H9 (cell line): ENCODE measurements around the gene CYCS. TPM values are rescaled to one million over a fixed set of nuclear protein-coding genes. Genes with fewer than 3 reads are reported as not detected.

Experiments
- DNase-seq: peaks from one replicate; pipeline ENCODE4 v3.0.0-alpha.2; 2017
- H2AFZ ChIP-seq: one replicate; pipeline ENCODE4 v1.6.1; 2013; ENCODE audit warnings: mild to moderate bottlenecking, low read length, control low read depth, moderate library complexity
- H2AK5ac ChIP-seq: 2 replicates; pipeline ENCODE4 v1.6.1; 2013; ENCODE audit warnings: low read length, control low read depth, mixed read lengths; ENCODE audit not compliant: insufficient read length
- H2BK120ac ChIP-seq: one replicate; pipeline ENCODE4 v1.6.1; 2013; ENCODE audit warnings: low read depth, mild to moderate bottlenecking, low read length, control low read depth, inconsistent platforms; ENCODE audit not compliant: poor library complexity, severe bottlenecking
- H2BK12ac ChIP-seq: 2 replicates; pipeline ENCODE4 v1.6.1; 2013; ENCODE audit warnings: low read length, control low read depth, mixed read lengths, low read depth; ENCODE audit not compliant: insufficient read length
- H2BK15ac ChIP-seq: 2 replicates; pipeline ENCODE4 v1.6.1; 2013; ENCODE audit warnings: low read depth, low read length, control low read depth
- H2BK20ac ChIP-seq: one replicate; pipeline ENCODE4 v1.6.1; 2013; ENCODE audit warnings: low read depth, mild to moderate bottlenecking, low read length, control low read depth, inconsistent platforms; ENCODE audit not compliant: poor library complexity, severe bottlenecking
- H2BK5ac ChIP-seq: 2 replicates; pipeline ENCODE4 v1.6.1; 2013; ENCODE audit warnings: low read length, control low read depth, mixed read lengths; ENCODE audit not compliant: insufficient read length
- H3K14ac ChIP-seq: 2 replicates; pipeline ENCODE4 v1.6.1; 2013; ENCODE audit warnings: low read length, control low read depth; ENCODE audit not compliant: insufficient read depth
- H3K18ac ChIP-seq: 2 replicates; pipeline ENCODE4 v1.6.1; 2013; ENCODE audit warnings: low read depth, mild to moderate bottlenecking, mixed read lengths, low read length, control low read depth; ENCODE audit not compliant: insufficient read length
- H3K23ac ChIP-seq: 2 replicates; pipeline ENCODE4 v1.6.1; 2013; ENCODE audit warnings: low read length, control low read depth, mixed read lengths, low read depth; ENCODE audit not compliant: insufficient read length
- H3K23me2 ChIP-seq: 2 replicates; pipeline ENCODE4 v1.6.1; 2013; ENCODE audit warnings: low read depth, mild to moderate bottlenecking, mixed read lengths, low read length, control low read depth; ENCODE audit not compliant: insufficient read length, poor library complexity, severe bottlenecking
- H3K27ac ChIP-seq: 2 replicates; pipeline ENCODE4 v1.5.1; 2013; ENCODE audit warnings: low read length, control low read depth, mixed read lengths, low read depth; ENCODE audit not compliant: insufficient read length
- H3K27me3 ChIP-seq: 2 replicates; pipeline ENCODE4 v1.6.1; 2013; ENCODE audit warnings: low read length, control low read depth, inconsistent platforms; ENCODE audit not compliant: insufficient read depth
- H3K4ac ChIP-seq: 2 replicates; pipeline ENCODE4 v1.6.1; 2013; ENCODE audit warnings: low read depth, mild to moderate bottlenecking, control low read depth, inconsistent platforms, low read length, moderate library complexity
- H3K4me1 ChIP-seq: 2 replicates; pipeline ENCODE4 v1.6.1; 2013; ENCODE audit warnings: low read length, control low read depth, inconsistent platforms; ENCODE audit not compliant: insufficient read depth
- H3K4me2 ChIP-seq: 2 replicates; pipeline ENCODE4 v1.6.1; 2013; ENCODE audit warnings: low read length, control low read depth, mixed read lengths; ENCODE audit not compliant: insufficient read length, insufficient read depth
- H3K56ac ChIP-seq: 2 replicates; pipeline ENCODE4 v1.6.1; 2013; ENCODE audit warnings: low read depth, mild to moderate bottlenecking, mixed read lengths, low read length, control low read depth; ENCODE audit not compliant: insufficient read length
- H3K79me1 ChIP-seq: 2 replicates; pipeline ENCODE4 v1.6.1; 2013; ENCODE audit warnings: low read depth, mild to moderate bottlenecking, moderate library complexity, low read length, control low read depth, inconsistent platforms; ENCODE audit not compliant: insufficient read depth, poor library complexity, severe bottlenecking
- H3K79me2 ChIP-seq: 2 replicates; pipeline ENCODE4 v1.6.1; 2013; ENCODE audit warnings: low read length, control low read depth, inconsistent platforms; ENCODE audit not compliant: insufficient read depth
- H3K9ac ChIP-seq: 2 replicates; pipeline ENCODE4 v1.6.1; 2013; ENCODE audit warnings: low read length, control low read depth, mixed read lengths; ENCODE audit not compliant: insufficient read length; ENCODE audit errors: extremely low read depth
- H3K9me3 ChIP-seq: one replicate; pipeline ENCODE4 v1.6.1; 2013; ENCODE audit warnings: low read depth, low read length, inconsistent platforms; ENCODE audit not compliant: control insufficient read depth
- H3T11ph ChIP-seq: one replicate; pipeline ENCODE4 v1.6.1; 2013; ENCODE audit warnings: mild to moderate bottlenecking, low read length, control low read depth, inconsistent platforms
- H4K20me1 ChIP-seq: one replicate; pipeline ENCODE4 v1.6.1; 2013; ENCODE audit not compliant: control insufficient read depth, insufficient read length, insufficient read depth
- H4K5ac ChIP-seq: 2 replicates; pipeline ENCODE4 v1.6.1; 2013; ENCODE audit warnings: low read depth, mild to moderate bottlenecking, mixed read lengths, low read length, control low read depth; ENCODE audit not compliant: insufficient read length
- H4K8ac ChIP-seq: replicated peaks from 2 replicates; pipeline ENCODE4 v1.6.1; 2013; ENCODE audit warnings: low read length, control low read depth, mixed read lengths, low read depth; ENCODE audit not compliant: insufficient read length
- H4K91ac ChIP-seq: 2 replicates; pipeline ENCODE4 v1.6.1; 2013; ENCODE audit warnings: low read depth, mild to moderate bottlenecking, moderate library complexity, mixed read lengths, low read length, control low read depth; ENCODE audit not compliant: insufficient read length
- H3K27ac Mint-ChIP-seq, 3 experiments: 2 replicates in 2 of 3; 3 replicates in 1 of 3; pipeline ENCODE4 v1.8.0; 2020 to 2021; ENCODE audit warnings: mixed read lengths in 3 of 3, mild to moderate bottlenecking in 1 of 3, moderate library complexity in 1 of 3
- H3K27me3 Mint-ChIP-seq: 2 replicates; pipeline ENCODE4 v1.8.0; 2021; ENCODE audit warnings: low read depth, mild to moderate bottlenecking, moderate library complexity, mixed read lengths
- H3K36me3 Mint-ChIP-seq, 3 experiments: 2 replicates in 2 of 3; 3 replicates in 1 of 3; pipeline ENCODE4 v1.8.0; 2020 to 2021; ENCODE audit warnings: low read depth in 3 of 3, mixed read lengths in 3 of 3; ENCODE audit not compliant: insufficient read depth in 1 of 3
- H3K4me1 Mint-ChIP-seq, 2 experiments: 2 replicates each; pipeline ENCODE4 v1.8.0; 2020; ENCODE audit warnings: mixed read lengths in 2 of 2
- H3K4me3 Mint-ChIP-seq, 2 experiments: 2 replicates in 1 of 2; 3 replicates in 1 of 2; pipeline ENCODE4 v1.8.0; 2020 to 2021; ENCODE audit warnings: mild to moderate bottlenecking in 2 of 2, mixed read lengths in 2 of 2, moderate library complexity in 1 of 2
- H3K9me3 Mint-ChIP-seq, 2 experiments: 2 replicates in 1 of 2; 3 replicates in 1 of 2; pipeline ENCODE4 v1.8.0; 2020; ENCODE audit warnings: mild to moderate bottlenecking in 2 of 2, mixed read lengths in 2 of 2, moderate library complexity in 1 of 2
- WGBS: extraction: QIAGEN DNeasy Blood & Tissue Kit; methylation state at CpG from one replicate; pipeline ENCODE4 v1.1.7; 2013; ENCODE audit warnings: missing lambda C conversion rate, low lambda C conversion rate, mixed read lengths; ENCODE audit not compliant: insufficient read length; ENCODE audit errors: extremely low coverage; 5-methylcytosine and 5-hydroxymethylcytosine counted together
- total RNA-seq: library from RNA; stranded (reverse); gene quantifications from 2 replicates; pipeline ENCODE4 v1.2.1, GENCODE V29; 2021
- TF ChIP-seq, protein P1 (sequence below): fragments of 200-600 bp; sonication (generic); conservative IDR thresholded peaks from 3 replicates; pipeline ENCODE4 v1.8.0; 2021; ENCODE audit warnings: antibody characterized with exemption, mild to moderate bottlenecking

The CYCS gene
- total RNA-seq, 1 experiment from 2014 or later, result 209 TPM

DNA sequence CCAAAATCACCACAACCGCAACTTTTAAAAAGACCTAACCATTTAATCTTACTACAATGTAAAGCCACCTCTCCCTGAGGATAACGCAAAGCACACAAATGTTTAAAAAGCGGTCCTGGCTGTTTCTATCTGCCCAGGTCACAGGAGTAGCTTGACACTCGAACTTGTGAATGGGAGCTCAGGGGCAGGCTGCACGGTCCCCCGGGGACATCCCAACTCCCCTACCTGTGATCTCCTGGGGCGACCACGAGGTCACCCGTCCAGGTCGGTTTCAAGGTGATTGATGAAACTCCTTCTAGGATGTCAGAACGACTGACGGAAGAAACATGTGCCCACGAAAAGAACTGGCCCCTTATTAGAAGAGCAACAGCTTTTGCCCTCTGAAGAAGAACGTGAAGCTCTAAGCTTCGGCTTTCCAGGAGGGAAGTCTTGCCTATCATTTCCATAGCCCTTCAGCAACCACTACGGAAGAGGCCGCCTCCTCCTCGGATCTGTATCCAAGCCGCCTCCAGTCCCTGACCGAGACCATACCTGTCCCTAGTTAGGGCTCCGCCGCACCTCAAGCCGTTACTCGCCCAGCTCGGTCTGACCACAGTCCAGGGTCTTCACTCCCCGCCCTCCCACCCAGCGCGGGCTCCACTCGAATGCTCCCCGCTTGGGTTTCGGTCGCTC, 459 bp downstream of the CYCS start:
- H2BK120ac ChIP-seq, result no peak overlapping the region
- Mint-ChIP-seq H3K4me1 (peaks cover 8 to 9% of the 10 kb centered on the region in 2 experiments; a peak in 3 of 4 replicates), H3K9me3 (no peaks in the 10 kb centered on the region; a peak in 2 of 5 replicates), H3K4me3 (peak overlapping the region; percentile 100), H3K27me3 (peaks cover 9% of the 10 kb centered on the region), H3K36me3 (peaks cover 39 to 52% (median 49%) of the 10 kb centered on the region in 3 experiments), H3K27ac (peak overlapping the region; percentile 98 to 100 (median 100))
- no peak overlapping the region for H2BK12ac ChIP-seq
- no peak overlapping the region for H4K8ac ChIP-seq
- H2BK15ac ChIP-seq, result no peak overlapping the region
- H3K14ac ChIP-seq, result peak overlapping the region; percentile 58
- H2AFZ ChIP-seq, result no peak overlapping the region
- H2AK5ac ChIP-seq, result no peak overlapping the region
- TF ChIP-seq, protein P1, sequence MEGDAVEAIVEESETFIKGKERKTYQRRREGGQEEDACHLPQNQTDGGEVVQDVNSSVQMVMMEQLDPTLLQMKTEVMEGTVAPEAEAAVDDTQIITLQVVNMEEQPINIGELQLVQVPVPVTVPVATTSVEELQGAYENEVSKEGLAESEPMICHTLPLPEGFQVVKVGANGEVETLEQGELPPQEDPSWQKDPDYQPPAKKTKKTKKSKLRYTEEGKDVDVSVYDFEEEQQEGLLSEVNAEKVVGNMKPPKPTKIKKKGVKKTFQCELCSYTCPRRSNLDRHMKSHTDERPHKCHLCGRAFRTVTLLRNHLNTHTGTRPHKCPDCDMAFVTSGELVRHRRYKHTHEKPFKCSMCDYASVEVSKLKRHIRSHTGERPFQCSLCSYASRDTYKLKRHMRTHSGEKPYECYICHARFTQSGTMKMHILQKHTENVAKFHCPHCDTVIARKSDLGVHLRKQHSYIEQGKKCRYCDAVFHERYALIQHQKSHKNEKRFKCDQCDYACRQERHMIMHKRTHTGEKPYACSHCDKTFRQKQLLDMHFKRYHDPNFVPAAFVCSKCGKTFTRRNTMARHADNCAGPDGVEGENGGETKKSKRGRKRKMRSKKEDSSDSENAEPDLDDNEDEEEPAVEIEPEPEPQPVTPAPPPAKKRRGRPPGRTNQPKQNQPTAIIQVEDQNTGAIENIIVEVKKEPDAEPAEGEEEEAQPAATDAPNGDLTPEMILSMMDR, result no peak
- H3K4me2 ChIP-seq, result peak overlapping the region; percentile 78
- H3T11ph ChIP-seq, result no peak overlapping the region
- no peak overlapping the region for H4K5ac ChIP-seq
- H3K56ac ChIP-seq, result no peak overlapping the region
- H3K79me2 ChIP-seq, result peaks cover 10% of the 10 kb centered on the region
- no peaks in the 10 kb centered on the region for H3K4me1 ChIP-seq
- peak overlapping the region; percentile 96 for H3K9ac ChIP-seq
- H3K27ac ChIP-seq, result no peak overlapping the region
- H3K9me3 ChIP-seq, result no peaks in the 10 kb centered on the region
- DNase-seq, result no peak
- H3K18ac ChIP-seq, result peak overlapping the region; percentile 35
- no CpG with 5 or more reads among the region's 32 CpGs for WGBS
- no peak overlapping the region for H3K23ac ChIP-seq
- H3K27me3 ChIP-seq, result no peaks in the 10 kb centered on the region
- no peak overlapping the region for H4K91ac ChIP-seq
- H4K20me1 ChIP-seq, result no peaks in the 10 kb centered on the region
- H3K79me1 ChIP-seq, result no peaks in the 10 kb centered on the region
- no peak overlapping the region for H2BK20ac ChIP-seq
- no peaks in the 10 kb centered on the region for H3K23me2 ChIP-seq
- no peak overlapping the region for H3K4ac ChIP-seq
- peak overlapping the region; percentile 4 for H2BK5ac ChIP-seq
